AML-193 (cell line): ENCODE results near the gene CDC42BPB.
A peak's percentile ranks its signal among the peaks of the same experiment; 100 is the strongest.

Experiments used
- DNase-seq, 2 experiments: peaks; one replicate each; lab custom pipeline; 2025; lab: John Stamatoyannopoulos, UW

The CDC42BPB gene

GRCh38 chr14:102966681-102967505 lies 90.5 kb downstream of the CDC42BPB start:
- DNase-seq = no peak

- DNase-seq = peak in 1 of 2 experiments; percentile 1
Measured at GRCh38 chr14:102965971-102966655, 91.2 kb downstream of the CDC42BPB start.

DNA sequence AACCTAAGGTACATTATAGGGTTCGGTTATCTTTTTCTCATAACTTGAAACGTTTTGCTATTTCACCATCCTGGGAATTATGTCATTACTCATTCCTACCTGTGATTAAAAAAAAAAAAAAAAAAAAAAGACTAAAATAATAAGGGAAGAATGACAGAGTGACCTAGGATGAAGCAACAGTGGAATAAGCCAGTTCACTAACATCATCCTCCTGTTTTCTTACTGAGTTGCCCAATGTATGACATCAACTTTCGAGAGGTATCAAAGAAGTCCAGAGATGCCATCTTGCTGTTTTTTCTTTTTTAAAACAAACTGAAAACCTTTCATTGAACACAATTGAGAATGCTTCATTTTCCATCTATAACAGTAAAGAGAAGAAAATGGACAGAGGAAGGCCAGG lies 92.1 kb downstream of the CDC42BPB start:
- no peak for DNase-seq

DNA sequence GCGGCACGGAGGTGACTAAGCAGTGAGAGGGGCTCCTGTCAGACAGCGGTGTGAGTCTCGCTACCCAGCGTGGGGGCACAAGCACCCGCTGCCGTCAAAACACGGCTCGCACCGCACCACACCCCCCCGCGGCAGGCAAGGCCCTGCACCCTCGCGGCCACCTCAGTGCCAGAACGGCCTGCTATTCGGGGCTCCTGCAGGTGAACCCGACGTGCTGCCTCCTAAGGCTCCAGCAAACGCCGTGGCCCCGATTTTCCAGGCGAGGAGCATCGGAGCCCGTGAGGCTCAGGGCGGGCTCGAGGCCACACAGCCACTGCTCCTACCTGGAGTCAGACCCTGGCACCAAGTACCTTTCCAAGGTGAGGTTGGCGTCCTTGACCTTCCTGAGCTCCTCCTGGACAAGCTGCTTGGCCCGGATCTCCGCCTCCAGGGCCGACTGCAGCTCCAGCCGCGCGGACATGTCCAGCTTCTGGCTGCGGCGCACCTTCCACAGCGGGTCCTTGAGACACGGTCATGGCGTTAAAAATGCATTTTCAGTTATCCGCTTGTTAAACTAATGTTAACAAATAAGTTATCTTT lies 93.1 kb downstream of the CDC42BPB start:
- DNase-seq = no peak

DNA sequence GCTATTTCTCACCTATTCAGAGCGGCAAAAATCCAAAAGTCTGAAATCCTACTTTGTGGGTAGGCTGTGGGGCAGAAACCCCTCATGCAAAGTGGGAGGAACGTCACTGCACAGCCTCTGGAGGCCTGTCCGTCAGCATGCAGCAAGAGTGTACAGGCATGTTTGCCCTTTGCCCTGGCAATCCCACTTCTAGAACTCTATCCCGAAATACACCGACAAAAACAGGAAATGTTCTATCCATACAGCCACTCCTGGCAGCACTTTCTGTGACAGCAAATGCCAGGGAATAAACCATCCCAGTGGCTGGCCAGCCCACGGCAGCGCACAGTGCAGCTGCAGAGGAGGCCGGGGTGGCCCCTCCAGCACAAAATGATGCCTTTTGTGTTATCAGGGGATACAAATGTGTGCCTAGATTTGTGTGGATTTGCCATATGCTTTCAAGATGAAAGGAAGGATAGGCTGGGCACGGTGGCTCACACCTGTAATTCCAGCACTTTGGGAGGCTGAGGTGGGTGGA lies 95.2 kb downstream of the CDC42BPB start:
- DNase-seq = no peak

- DNase-seq = no peak
Measured at GRCh38 chr14:102958461-102958860, 98.9 kb downstream of the CDC42BPB start.

GRCh38 chr14:102957222-102957621 lies 100.1 kb downstream of the CDC42BPB start:
- no peak for DNase-seq

- no peak for DNase-seq
Measured at GRCh38 chr14:102955636-102956408, 101.5 kb downstream of the CDC42BPB start.

DNA sequence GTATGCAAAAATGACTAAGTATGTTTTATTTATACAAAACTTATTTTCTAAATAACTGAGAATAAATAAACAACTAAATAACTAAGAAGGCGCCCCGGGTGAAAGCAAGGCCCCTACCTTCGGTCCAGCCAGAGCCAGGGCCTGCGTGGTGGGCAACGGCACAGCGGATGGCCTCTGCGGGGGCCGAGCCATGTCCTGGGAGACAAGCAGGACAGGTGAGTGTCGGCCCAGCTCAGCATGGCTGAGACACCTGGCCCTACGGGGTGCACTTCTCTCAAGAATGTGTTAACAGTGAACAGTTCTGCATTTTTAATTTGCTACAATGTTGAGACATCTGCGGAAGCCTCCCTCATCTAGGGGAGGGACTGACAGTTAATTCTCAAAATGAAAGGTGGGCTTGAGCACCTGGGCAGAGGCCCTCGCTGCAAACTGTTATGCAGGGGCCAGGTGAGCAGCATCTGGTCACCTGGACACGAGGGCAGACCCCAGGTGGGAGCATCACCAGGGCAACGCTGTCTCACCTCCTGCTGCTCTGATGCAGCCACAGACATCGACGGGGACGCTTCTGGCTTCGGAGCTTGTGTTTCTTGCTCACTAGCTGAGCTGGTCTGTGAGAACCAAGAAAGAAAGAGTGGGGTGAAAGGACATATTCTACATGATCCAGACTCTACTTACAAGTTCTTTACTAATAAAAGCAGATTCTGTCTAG lies 103.1 kb downstream of the CDC42BPB start:
- DNase-seq = no peak

DNA sequence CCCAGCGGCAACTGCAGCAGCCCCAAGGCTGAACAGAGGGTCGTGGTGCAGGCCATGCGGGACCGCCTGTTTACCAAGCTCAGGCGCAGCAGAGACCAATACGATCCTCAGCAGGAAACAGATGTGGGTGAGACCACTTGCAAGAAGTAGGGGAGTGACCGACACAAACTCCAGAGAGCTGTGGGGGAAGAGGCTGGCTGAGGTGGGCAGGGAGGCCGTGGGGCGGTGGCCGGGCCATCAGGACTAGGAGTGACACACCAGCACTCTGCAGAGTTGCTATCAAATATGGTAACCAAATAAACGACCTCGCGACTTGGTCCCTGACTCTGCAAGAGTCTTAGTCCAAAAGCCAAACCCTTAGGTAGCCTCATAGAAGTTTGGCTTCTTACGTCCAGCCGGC lies 104.2 kb downstream of the CDC42BPB start:
- DNase-seq = no peak

DNA sequence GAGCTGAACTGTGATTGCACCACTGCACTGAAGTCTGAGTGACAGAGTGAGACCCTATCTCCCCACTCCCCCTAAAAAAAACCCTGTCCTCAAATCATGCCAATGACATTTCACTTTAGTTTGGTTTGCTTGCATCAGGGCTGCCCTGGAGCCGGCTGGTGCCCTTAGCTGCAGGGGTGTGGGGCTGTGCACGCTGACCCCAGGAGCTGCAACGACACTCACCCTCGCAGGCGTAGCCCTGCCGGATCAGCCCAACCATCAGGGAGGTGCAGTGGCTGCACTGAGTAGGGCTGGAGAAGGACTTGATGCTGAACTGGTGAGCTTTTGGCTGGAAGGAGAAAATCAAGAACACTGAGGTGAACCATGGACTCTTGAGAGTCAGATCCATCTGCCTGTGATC lies 105.1 kb downstream of the CDC42BPB start:
- DNase-seq = no peak

DNA sequence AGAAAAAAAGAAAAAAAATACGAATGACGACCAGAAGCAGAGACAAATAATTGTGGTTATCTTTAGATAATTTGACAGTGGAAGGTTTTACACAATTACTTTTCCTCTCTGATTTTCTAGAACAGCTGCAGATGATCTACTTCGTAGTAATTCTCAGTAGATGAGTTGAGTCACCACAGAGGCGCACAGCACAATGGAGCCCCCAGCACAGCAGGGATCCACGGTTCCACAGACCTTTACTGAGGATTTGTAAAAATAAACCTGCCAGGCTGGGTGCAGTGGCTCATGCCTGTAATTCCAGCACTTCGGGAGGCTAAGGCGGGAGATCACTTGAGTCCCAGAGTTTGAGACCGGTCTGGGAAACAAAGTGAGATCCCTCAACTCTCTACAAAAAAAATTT lies 105.5 kb downstream of the CDC42BPB start:
- DNase-seq = no peak

DNA sequence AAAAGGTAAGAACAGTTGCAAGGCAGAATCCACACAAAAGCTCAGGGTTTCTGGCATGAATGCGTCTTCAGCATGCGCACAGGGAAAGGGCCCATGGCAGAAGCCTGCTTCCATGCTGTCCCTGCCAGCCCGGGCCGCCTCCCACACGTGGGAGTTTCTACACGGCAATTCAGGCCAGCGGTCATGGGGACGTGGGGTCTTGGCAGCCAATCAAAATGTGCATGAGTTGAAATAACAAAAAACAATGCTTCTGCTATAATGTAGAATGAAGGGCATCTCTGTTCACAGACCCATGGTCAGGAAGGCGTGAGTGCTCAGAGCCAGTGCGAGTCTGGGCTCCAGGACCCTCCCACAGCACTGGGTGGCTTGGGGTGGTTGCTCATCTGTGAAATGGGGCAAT lies 106.3 kb downstream of the CDC42BPB start:
- no peak for DNase-seq

DNA sequence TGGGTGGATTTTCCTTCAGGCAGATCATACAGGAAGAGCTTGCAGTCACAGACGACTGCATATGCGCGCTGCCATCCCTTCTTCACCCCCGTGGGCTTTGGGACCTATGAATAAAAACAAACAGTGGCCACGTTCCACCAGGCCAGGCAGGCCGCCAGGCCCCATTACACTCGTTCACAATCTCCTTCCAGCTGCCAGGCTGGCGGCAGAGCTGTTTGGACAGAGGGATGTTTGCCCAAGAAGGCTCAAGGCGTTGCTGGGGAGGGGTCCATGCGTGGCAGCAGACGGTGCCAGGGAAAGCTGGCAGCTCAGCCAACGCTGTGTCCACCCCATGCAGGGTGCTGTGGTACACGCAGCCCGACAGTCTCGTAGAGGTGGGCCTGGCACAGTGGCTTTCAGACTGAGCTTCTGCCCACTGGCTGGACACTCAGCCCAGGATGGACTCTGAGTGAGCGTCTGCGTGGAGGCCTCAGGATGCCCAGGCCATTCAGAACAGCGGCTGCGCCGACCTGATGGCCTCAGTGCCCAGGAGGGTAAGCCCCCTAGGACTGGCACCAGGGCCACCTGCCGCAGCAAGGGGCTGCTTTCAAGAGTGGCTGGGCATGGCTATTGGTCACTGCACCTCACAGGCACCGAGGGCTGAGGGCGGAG lies 107.4 kb downstream of the CDC42BPB start:
- no peak for DNase-seq

- DNase-seq = peak; percentile 47
Measured at GRCh38 chr14:102949062-102949800, 108.1 kb downstream of the CDC42BPB start.

DNA sequence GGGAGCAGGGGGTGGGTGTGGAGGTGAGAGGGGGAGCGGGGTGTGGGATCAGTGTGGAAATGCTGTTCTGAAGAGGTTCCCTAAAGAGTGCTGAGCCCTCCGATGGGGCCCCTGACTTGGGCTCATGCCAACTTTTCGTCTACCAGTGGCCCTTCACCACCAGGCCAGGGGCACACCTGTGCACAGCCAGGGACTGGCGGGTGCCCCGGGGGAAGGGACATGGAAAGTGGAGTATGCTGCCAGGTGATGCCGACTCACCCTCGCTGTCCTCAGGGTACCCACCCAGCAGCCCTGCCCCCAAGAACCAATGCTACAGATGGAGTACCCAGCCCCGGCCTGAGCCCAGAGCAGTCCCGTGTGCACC lies 108.7 kb downstream of the CDC42BPB start:
- no peak for DNase-seq

GRCh38 chr14:102947321-102948103 lies 109.8 kb downstream of the CDC42BPB start:
- DNase-seq = no peak

DNA sequence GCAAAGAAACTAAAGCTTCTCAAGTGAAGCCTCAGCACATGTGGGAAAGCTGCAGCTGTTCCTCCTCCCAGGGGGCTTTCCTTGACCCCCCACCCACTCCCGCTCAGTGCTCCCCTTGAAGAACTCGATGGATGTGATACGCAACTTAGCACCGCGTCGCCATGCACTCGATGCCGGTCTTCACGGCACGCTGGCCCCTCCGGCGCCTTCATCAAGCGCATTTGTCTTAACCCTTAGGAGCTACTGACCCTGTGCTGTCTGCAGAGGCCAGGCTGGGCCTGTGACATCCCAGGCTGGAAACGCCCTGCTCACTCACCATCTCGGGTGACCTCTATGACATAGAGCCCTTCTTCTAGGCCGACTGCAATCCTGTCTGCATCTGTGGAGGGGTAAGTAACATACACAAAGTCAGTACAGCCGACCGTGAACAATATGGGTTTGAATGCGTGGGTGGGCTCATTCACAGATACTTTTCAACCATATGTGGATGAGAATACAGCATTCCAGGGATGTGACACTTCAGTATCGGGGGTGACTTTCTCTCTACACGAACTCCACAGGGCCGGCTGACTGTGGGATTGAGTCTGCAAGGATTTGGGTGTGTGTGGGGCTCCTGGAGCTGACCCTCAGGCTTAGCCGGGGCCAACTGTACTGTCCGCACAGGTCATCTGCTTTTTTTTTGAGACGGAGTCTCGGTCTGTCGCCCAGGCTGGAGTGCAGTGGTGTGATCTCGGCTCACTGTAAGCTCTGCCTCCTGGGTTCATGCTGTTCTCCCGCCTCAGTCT lies 111.8 kb downstream of the CDC42BPB start:
- DNase-seq = no peak
